ENCODE measurements around the gene C11orf68. TPM values are rescaled to one million over a fixed set of nuclear protein-coding genes. Genes with fewer than 3 reads are reported as not detected.

The C11orf68 gene
- total and polyA plus RNA-seq, 7 donors: 52.8 to 98.7 (median 60.7) TPM

DNA sequence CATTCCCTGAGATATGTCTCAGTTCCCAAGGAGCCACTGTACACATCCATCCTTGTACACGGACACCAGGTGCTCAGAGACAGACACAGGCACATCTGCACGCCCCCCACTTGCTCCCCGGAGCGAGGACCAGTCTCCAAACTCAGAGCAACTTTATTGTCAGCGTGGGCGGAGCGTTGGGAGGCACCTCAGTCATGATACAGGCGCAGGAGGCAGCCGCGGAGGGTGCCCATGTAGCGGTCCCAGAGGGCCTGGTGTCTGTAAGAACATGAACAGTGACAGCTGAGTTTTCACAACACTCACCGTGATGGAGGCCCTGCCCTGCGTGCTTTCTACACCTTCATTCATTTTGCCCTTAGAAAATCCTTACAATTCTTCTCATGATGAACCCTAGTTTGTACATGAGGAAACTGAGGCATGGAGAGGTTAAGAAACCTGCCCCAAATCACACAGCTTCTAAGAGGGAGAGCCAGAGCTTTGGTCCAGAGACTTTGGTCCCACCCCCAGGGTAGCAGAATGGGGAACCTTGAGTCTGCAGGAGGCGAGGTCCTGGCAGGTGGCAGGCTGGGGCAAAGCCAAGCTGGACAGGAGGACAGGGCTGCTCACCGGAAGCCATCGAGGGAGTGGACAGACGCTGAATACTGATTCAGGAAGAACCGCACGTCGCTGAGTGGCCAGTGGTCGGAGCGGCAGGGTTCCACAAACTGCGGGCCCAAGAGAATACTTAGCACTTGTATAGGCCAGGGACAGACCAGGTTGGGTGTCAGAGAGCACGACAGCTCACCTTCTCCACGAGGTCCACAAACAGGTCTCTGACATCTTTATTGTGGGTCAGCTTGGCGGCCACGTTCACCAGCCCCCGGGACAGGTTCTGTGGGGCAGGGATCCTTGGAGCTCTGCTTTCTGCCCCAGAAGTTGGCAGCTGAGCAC, 34.8 kb downstream of the C11orf68 start:
- peaks cover 9 to 49% of the 10 kb centered on the region in 2 donors for H3K36me3 ChIP-seq (ENCODE audit: insufficient read depth in 1 of 2, low read depth in 1 of 2)
- peaks cover 9% of the 10 kb centered on the region for H3K4me1 ChIP-seq
- no peaks in the 10 kb centered on the region for H3K27me3 ChIP-seq (ENCODE audit: insufficient read depth in 3 of 3, low read length in 2 of 3)
- no peak for ATAC-seq
- no peaks in the 10 kb centered on the region for H3K9me3 ChIP-seq
- 79 to 82% (median 80%) methylated on average over 28 of the region's 28 CpGs for WGBS, 3 donors
- no peak for DNase-seq
- TF ChIP-seq, protein P1, sequence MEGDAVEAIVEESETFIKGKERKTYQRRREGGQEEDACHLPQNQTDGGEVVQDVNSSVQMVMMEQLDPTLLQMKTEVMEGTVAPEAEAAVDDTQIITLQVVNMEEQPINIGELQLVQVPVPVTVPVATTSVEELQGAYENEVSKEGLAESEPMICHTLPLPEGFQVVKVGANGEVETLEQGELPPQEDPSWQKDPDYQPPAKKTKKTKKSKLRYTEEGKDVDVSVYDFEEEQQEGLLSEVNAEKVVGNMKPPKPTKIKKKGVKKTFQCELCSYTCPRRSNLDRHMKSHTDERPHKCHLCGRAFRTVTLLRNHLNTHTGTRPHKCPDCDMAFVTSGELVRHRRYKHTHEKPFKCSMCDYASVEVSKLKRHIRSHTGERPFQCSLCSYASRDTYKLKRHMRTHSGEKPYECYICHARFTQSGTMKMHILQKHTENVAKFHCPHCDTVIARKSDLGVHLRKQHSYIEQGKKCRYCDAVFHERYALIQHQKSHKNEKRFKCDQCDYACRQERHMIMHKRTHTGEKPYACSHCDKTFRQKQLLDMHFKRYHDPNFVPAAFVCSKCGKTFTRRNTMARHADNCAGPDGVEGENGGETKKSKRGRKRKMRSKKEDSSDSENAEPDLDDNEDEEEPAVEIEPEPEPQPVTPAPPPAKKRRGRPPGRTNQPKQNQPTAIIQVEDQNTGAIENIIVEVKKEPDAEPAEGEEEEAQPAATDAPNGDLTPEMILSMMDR (IDR thresholded peaks at IDR 0.05): no peak
- no peak overlapping the region for H3K4me3 ChIP-seq
- intact Hi-C loops (cut with DNase I): loop anchor here in 1 of 2 donors (1.0 kb wide), 1 partner anchor 104 kb away; no protein-coding TSS in a partner anchor
- H3K27ac ChIP-seq: no peak overlapping the region

DNA sequence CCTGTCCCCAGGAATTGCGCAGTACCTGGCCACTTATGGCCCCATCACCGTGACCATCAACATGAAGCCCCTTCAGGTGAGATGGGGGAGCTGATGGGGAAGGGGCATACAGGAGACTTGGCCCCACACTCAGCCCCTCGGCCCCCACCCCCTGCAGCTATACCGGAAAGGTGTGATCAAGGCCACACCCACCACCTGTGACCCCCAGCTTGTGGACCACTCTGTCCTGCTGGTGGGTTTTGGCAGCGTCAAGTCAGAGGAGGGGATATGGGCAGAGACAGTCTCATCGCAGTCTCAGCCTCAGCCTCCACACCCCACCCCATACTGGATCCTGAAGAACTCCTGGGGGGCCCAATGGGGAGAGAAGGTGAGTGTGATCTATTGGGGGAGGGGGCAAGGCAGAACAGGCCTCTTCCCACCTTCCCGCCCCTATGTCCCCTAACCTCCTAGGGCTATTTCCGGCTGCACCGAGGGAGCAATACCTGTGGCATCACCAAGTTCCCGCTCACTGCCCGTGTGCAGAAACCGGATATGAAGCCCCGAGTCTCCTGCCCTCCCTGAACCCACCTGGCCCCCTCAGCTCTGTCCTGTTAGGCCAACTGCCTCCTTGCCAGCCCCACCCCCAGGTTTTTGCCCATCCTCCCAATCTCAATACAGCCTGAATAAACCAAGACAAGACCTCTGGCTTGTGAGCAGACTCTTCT, 35.7 kb downstream of the C11orf68 start:
- Histone ChIP-seq H3K4me3 (no peak overlapping the region), H3K27me3 (ENCODE audit: insufficient read depth in 3 of 3, low read length in 2 of 3) (no peaks in the 10 kb centered on the region), H3K4me1 (peaks cover 8% of the 10 kb centered on the region), H3K9me3 (no peaks in the 10 kb centered on the region), H3K27ac (no peak overlapping the region), H3K36me3 (ENCODE audit: insufficient read depth in 1 of 2, low read depth in 1 of 2) (peaks cover 9 to 49% of the 10 kb centered on the region in 2 donors)
- DNase-seq: no peak
- ATAC-seq: no peak
- TF ChIP-seq, protein P1 (IDR thresholded peaks at IDR 0.05): no peak
- intact Hi-C loops (cut with DNase I): no loop called here
- WGBS, 3 donors: 91 to 97% (median 92%) methylated on average over 12 to 13 of the region's 13 CpGs

DNA sequence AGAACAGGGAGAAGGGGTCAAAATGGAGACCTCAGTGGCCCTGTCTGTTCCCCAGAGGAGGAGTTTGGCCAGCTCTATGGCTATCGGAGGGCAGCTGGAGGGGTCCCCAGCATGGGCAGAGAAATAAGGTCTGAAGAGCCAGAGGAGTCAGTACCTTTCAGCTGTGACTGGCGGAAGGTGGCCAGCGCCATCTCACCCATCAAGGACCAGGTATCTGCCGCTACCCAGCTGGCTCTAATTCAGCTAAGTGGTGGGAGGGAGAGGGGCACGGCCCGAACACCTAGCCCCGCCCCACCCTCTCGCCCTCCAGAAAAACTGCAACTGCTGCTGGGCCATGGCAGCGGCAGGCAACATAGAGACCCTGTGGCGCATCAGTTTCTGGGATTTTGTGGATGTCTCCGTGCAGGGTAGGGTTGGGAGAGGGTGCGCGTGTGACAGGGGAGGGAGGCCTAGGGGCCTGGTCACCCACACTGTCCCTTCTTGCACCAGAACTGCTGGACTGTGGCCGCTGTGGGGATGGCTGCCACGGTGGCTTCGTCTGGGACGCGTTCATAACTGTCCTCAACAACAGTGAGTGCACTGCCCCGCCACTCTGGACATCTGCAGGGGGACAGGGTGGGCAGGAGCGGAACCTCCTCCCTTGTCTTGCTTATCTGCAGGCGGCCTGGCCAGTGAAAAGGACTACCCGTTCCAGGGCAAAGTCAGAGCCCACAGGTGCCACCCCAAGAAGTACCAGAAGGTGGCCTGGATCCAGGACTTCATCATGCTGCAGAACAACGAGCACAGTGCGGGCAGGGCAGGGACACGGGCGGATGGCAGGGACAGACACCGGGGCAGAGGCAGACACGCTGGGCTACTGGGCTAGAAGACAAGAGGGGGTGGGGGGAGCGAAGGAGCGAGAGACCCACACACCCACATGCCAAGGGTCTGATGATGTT, 36.5 kb downstream of the C11orf68 start:
- WGBS, 3 donors: 87 to 93% (median 88%) methylated on average over 29 to 30 of the region's 30 CpGs
- ATAC-seq (no peak), DNase-seq (no peak)
- no peak overlapping the region for H3K4me3 ChIP-seq
- intact Hi-C loops (cut with DNase I): no loop called here
- TF ChIP-seq, protein P1 (IDR thresholded peaks at IDR 0.05): no peak
- no peaks in the 10 kb centered on the region for H3K9me3 ChIP-seq
- H3K27me3 ChIP-seq (ENCODE audit: insufficient read depth in 3 of 3, low read length in 2 of 3): no peaks in the 10 kb centered on the region
- no peak overlapping the region for H3K27ac ChIP-seq
- H3K4me1 ChIP-seq: peaks cover 2% of the 10 kb centered on the region
- H3K36me3 ChIP-seq (ENCODE audit: insufficient read depth in 1 of 2, low read depth in 1 of 2): peaks cover 9 to 49% of the 10 kb centered on the region in 2 donors

DNA sequence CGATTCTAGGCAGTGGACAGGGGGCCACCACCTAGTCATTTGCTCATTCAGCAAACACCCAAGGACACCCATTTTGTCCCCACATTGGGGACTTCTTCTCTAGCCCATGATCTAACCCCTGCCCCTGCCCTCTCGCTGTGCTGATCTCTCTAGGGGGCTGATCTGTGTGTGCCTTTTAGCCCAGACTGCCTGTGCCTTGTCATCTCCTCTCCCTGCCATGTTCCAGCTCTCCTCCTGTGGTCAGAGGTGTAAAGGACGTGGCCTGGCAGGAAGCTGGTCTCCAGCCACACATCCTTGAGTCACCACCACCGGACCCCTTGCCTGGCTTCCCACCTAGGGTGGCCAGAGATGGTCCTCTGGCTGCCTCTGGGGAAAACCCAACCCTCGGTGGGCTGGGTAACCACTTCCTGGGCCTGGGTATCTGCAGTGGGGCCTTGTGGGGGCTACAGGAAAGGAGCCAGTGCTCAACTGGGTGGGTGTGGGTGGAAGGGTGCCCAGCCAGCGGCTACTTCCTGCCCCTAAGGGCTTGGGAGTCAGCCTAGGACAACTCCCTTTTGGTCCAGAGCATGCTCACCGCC, 37.9 kb downstream of the C11orf68 start:
- no peak overlapping the region for H3K4me3 ChIP-seq
- DNase-seq (no peak), ATAC-seq (no peak)
- H3K36me3 ChIP-seq (ENCODE audit: insufficient read depth in 1 of 2, low read depth in 1 of 2): peaks cover 9 to 37% of the 10 kb centered on the region in 2 donors
- intact Hi-C loops (cut with DNase I): no loop called here
- no peaks in the 10 kb centered on the region for H3K4me1 ChIP-seq
- TF ChIP-seq, protein P1 (IDR thresholded peaks at IDR 0.05): no peak
- no peaks in the 10 kb centered on the region for H3K9me3 ChIP-seq
- 61 to 70% (median 68%) methylated on average over 7 of the region's 7 CpGs for WGBS, 3 donors
- no peak overlapping the region for H3K27ac ChIP-seq
- no peaks in the 10 kb centered on the region for H3K27me3 ChIP-seq (ENCODE audit: insufficient read depth in 3 of 3, low read length in 2 of 3)
